ENCODE data around the gene PLA2G4E. TPM values are rescaled to one million over a fixed set of nuclear protein-coding genes. Genes with fewer than 3 reads are reported as not detected.
A peak's percentile ranks its signal among the peaks of the same experiment; 100 is the strongest.

PLA2G4E gene
- total RNA-seq, 1 donor: not detected

DNA sequence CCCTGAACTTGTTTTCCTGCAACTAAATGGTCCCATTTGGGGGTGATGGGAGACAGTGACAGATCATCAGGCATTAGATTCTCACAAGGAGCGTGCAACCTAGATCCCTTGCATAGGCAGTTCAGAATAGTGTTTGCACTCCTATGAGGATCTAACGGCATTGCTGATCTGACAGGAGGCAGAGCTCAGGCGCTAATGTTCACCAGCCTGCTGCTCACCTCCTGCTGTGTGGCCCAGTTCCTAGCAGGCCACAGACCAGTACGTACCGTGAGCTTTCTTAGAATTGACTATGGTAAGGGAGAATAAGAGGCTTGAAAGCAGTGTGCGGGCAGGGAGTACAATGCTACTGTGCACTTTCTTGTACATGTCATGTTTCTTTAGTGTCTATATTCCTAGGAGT is 17.6 kb upstream of the PLA2G4E start:
- TF ChIP-seq, protein P1, sequence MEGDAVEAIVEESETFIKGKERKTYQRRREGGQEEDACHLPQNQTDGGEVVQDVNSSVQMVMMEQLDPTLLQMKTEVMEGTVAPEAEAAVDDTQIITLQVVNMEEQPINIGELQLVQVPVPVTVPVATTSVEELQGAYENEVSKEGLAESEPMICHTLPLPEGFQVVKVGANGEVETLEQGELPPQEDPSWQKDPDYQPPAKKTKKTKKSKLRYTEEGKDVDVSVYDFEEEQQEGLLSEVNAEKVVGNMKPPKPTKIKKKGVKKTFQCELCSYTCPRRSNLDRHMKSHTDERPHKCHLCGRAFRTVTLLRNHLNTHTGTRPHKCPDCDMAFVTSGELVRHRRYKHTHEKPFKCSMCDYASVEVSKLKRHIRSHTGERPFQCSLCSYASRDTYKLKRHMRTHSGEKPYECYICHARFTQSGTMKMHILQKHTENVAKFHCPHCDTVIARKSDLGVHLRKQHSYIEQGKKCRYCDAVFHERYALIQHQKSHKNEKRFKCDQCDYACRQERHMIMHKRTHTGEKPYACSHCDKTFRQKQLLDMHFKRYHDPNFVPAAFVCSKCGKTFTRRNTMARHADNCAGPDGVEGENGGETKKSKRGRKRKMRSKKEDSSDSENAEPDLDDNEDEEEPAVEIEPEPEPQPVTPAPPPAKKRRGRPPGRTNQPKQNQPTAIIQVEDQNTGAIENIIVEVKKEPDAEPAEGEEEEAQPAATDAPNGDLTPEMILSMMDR (IDR thresholded peaks at IDR 0.05; ENCODE audit: insufficient read depth, low read depth, low read length): no peak
- H3K4me3 ChIP-seq (ENCODE audit: low read depth, low read length): no peak overlapping the region
- DNase-seq (ENCODE audit: low read depth): no peak

DNA sequence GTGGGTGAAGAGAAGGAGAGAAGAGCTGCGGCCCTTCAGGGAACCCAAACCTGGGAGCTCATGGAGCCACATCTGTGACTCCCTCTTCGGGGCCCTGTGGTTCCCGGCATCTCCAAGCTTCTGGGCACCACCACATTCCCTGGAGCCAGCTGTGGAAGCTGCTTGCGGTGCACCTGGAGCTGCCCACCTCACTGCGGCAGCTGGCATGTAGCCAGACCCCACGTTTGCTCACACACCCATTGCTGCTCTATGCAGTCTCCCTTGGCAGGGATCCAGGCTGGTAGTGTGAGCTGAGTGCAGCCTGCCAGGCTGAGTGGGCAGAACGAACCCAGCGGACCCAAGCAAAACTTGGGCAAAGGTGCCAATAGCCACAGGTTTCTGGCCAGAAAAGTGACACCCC is 16.8 kb upstream of the PLA2G4E start:
- H3K4me3 ChIP-seq (ENCODE audit: low read depth, low read length): no peak overlapping the region
- DNase-seq (ENCODE audit: low read depth): no peak
- TF ChIP-seq, protein P1 (IDR thresholded peaks at IDR 0.05; ENCODE audit: insufficient read depth, low read depth, low read length): no peak

DNA sequence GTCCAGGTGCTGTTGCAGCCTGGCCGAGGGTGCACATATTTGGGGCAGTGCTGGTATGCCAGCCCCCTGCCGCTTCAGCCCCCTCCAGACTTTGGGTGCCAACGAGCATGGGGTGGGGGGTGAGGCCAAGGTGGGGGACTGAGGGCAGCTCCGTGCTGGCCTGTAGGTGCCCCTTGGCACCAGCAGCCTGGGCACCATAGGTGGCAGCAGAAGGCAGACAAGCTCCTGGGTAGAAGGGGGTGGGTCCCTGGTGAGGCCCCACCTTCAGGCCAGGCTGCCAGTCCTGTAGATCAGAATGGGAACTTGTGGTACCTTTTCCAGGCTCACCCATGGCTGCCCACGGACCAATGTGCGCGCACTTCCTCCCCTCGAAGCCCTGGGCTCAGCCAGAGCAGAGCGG is 16.1 kb upstream of the PLA2G4E start:
- no peak for DNase-seq (ENCODE audit: low read depth)
- no peak overlapping the region for H3K4me3 ChIP-seq (ENCODE audit: low read depth, low read length)
- TF ChIP-seq, protein P1 (IDR thresholded peaks at IDR 0.05; ENCODE audit: insufficient read depth, low read depth, low read length): no peak

DNA sequence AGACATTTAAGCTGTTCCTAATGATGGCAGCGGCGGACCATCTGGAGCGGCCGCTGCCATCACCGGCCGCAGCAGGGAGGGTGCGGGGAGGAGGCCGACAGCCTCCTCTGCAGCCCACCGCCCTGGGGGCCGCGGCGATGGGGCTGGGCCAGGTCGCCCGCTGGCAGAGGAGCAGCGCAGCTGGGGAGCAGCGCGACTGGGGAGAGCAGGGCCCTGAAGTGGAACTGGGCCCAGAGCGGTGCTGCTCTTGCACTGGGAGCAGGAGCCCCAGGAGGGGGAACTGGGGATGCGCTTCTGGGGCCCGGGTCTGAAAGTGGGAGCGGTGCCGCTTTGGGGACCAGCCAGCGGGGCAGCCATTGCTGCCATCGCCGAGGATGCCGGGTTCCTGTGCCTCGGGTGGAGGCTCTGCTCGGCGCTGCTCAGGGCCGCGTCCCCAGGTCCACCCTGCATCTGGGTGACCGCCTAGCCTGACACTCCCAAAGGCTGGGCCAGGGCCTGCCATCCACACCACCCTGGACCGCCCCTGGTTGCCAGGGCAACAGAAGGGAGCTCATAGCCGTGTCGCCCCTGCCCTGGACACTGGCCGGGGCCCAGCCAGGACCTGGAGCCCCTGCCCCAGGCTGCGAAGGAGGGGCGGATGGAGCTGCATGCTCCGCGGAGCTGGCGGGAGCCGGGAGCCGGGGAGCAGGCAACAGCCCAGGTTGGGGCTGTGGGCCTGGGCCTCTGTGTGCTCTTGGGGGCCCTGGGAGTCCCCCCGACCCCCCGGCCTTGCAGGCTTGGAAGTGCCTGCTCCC is 15.5 kb upstream of the PLA2G4E start:
- TF ChIP-seq, protein P1 (IDR thresholded peaks at IDR 0.05; ENCODE audit: insufficient read depth, low read depth, low read length): no peak
- no peak overlapping the region for H3K4me3 ChIP-seq (ENCODE audit: low read depth, low read length)
- no peak for DNase-seq (ENCODE audit: low read depth)

GRCh38 chr15:42035435-42035761 is 14.6 kb upstream of the PLA2G4E start:
- no peak overlapping the region for H3K4me3 ChIP-seq (ENCODE audit: low read depth, low read length)
- TF ChIP-seq, protein P1 (IDR thresholded peaks at IDR 0.05; ENCODE audit: insufficient read depth, low read depth, low read length): no peak
- DNase-seq (ENCODE audit: low read depth): peak; percentile 8

- TF ChIP-seq, protein P1 (IDR thresholded peaks at IDR 0.05; ENCODE audit: insufficient read depth, low read depth, low read length): no peak
- no peak overlapping the region for H3K4me3 ChIP-seq (ENCODE audit: low read depth, low read length)
- no peak for DNase-seq (ENCODE audit: low read depth)
Measured at GRCh38 chr15:42034628-42035434, 14.0 kb upstream of the PLA2G4E start.

Measured in fibroblast of villous mesenchyme (primary cell).